HG03432 (cell line): ENCODE data around the gene URB2.
"Not testable (repeated sequence)": the region's sequence is repeated elsewhere in the genome, so short reads cannot be mapped to it uniquely, and the experiment has no call there.

ENCODE experiments used
- ATAC-seq: cut with Tn5 transposase; IDR thresholded peaks from one replicate; pipeline ENCODE4 v1.9.1; 2021; ENCODE audit warnings: mild to moderate bottlenecking, moderate library complexity; ENCODE audit not compliant: unreplicated experiment

Gene URB2

DNA sequence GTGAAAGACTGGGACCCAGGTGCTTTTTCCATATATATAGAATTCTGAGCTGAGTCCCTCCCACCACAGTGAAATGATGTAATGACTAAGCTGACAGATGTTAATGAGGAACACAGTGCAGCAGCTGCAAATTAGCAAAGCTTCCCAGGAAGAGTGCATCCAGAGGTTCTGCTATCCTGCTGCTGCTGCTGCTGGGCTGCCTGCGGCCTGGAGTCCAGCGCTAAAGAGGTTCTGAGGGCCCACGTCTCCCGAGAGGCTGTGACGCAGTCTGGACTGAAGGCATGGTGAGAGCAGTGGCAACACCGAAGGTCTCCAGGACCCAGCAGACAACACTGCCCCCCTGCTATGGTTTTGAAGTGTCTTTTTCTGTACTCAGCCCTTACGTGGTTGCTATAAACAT is 63.9 kb downstream of the URB2 start:
- ATAC-seq: no peak

DNA sequence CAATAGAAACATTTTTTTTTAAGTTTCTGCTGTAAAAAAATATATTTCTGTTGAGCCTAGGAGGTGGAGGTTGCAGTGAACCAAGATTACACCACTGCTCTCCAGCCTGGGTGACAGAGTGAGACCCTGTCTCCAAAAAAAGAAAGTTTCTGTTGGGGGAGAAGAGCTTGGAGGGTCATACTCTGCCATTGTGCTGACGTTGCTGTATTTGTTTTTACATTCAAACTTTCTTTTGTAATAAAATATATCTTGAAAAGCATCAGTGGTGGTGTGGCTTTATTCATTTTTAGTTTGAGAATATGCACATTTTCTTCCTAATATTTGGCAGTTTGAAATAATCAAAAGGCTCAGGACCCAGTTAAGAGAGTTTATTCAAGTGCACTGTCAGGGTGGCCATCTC is 64.6 kb downstream of the URB2 start:
- ATAC-seq: no peak

DNA sequence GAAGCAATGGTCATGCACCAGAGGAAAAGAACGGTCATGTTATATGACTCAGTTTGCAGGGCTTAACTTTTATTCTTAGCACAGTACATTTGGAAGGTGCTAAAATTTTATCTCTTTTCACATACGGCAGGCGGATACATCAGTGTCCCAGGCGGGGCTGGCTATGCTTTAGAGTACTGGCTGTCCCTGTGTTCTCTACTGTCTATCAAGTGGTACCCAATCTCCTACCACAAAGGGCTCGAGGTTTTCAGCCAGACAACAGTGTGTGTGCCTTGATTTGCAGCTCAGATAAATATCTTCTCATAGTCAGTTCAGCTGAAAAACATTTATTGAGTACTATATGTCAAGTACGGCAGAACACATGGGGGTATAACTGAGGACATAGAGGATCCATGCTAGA is 65.3 kb downstream of the URB2 start:
- ATAC-seq: no peak

DNA sequence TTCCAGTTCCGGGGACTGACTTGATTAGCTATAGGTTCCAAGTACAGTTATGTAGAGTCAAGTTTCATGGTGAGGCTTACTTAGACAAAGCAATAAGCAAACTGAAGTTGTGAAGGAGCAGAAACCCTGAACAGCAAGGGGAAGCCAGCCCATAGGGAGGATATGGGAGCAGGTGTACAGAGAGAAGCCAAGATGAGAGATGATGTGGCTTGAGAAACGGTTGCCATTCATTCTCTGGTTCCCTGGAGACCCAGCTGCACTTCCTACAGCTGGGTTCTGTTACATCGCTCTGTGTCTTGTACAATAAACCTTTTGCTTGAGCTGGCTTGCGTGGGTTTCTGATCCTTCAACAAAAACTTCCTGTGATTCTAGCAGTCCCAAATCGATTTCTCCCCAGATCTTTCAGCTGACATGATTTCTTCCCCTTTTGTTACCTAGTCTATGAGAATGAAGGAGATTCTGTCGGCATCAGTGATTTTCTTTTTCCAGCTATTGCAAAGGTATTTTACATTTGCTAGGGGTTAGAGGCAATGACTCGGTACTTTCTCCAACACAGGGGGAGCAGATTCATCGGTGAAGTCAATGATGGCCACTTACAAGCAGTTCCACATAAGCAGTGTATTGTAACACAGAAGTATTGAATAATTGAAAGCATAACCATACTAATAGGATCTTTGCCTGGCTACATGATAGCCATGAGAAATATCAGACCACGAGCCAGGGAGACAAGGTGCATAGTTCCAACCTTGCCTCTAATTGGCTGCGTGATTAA is 67.3 kb downstream of the URB2 start:
- ATAC-seq: peak; percentile 70

DNA sequence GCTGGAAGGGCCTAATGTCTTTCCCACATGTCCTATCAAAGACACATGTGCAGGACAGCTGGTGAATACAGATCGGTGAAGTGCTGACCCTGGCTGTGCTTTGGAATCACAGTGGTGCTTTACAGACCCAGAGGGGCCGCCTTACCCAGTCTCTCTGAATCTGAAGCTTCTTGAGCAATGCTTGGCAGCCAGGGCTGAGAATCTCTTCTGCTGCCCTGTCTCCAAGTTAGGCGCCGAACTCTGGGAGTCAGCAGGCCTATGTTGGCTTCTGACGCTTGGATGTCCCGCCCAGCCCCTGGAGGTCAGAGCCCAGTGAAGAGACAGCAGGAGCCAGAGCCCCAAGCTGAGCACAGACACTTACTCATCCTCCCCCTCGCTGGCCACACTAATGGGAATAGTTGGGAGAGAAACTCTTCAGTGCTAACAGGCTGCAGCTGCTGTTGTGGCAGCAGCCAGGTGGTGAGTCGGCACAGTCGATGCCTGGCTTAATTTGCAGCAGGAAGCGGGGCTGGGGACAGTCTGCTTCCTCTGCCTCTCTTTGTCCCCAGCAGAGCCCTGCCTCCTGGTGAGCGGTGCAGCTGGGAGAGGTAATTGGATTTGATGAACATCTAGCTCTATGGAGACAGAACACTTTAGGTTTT is 68.1 kb downstream of the URB2 start:
- ATAC-seq: no peak

DNA sequence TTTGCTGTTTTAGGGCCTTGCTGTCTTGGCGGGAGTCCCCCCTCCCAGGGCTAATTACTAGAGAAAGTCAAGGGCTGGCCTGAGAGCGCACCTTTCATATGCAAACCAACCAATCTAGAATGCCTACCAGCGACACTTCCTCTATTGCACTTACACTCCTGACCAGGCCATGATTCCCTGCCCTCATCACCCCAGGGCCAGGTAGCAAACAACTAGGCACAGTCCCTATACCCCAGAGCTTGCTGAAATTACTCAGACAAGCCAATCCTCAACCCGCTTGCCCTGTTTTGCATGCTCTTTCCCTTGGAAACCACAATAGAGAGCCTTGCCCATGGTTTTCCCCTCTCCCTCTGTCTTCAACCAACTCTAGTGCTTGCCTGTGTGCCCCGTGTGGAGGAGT is 70.3 kb downstream of the URB2 start:
- ATAC-seq: peak; percentile 37

DNA sequence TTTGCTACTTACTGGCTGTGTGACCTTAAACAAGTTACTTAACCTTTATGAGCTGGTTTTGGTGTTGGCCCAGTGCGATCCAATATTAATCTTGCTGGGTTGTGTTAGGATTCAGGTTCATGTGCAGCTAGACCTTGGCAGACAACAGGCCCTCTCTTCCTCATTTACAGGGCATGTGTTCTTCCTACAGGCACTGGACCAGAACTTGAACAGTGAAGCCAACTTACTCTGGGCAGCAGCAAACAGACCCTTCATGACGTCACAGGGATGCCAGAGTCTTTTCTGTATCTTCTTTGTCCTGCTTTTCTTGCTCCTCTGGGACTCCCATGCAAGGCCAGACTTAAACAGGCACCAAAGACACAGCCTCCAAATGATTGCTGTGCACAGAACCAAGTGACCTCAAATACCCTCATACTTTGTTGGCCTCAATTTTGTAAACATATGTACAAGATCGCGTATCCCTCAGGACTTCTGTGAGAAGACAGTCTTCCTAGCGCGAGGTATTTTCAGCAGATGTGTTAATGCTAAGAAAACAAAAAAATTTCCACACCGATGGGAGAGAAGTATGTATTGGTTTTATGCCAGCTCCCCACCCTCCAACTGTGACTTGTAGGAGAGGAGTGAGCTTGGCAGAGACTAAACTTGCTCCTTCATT is 73.7 kb downstream of the URB2 start:
- ATAC-seq: no peak

DNA sequence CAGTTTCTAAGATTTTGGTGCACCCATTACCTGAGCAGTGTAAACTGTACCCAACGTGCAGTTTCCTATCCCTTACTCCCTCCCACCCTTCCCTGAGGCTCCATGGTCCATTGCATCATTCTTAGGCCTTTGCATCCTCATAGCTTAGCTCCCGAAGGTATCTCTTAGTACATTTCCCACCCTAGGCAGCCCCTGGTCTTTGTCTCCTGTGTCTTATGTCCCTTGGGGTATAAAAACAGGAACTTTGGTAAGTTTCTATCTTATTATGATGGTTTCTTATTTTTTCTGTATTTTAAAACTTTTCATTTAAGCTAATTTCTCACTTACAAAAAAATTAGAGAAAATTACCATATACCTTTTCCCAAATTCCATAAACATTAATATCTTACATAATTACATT is 78.1 kb downstream of the URB2 start:
- ATAC-seq: no peak

DNA sequence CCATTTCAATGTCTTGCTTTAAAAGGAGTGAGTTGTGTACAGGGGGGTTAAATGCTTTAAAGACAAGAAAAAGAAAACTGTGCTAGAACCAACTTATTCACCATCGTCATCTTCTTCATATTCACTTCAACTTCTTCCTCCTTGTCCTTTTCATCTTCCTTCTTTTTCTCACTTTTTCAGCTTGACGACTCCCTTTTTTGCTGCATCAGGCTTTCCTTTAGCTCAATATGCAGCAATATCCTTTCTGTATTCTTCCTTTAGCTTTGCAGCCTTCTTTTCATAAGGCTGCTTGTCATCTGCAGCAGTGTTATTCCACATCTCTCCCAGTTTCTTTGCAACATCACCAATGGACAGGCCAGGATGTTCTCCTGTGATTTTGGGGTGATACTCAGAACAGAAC is 79.1 kb downstream of the URB2 start:
- not testable (repeated sequence) for ATAC-seq

DNA sequence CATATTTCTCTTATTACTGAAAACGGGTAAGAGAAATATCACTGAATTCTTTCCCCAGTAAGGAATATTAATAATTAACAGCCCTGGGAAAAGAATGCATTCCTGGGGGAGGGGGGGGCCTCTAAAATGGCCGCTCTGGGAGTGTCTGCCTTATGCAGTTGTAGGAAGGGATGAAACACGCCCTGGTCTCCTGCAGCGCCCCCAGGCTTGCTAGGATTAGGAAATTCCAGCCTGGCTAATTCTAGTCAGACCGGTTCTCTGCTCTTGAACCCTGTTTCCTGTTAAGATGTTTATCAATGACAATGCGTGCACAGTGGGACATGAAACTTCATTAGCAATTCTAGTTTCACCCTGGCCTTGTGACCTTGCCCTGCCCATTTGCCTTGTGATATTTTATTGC is 81.1 kb downstream of the URB2 start:
- ATAC-seq: not testable (repeated sequence)

DNA sequence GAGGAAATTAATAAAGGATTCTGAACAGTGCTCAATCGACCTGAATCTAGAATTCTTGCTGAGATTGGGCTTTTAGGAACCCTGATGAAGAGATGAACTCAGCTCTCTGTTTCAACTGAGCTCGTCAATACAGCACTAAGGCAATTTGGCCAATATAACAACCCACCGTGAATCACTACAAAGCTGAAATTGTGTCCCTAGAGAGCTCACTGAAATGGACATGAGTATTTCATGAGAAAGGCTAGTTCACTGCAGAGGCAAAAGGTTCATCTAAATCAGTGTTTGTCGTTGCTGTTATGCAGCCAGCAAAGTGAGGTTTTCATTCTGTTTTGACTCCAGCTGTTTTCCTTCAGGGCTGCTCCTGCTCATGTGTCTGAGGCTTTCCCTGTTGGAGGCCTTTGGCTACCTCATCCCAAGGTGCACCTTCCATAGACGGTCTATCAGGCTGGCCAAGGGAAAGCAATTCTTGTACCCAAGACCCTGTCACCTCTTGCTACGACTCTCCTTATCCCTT is 83.5 kb downstream of the URB2 start:
- ATAC-seq: no peak
